Memory B cell (primary cell): Measurements from ENCODE around the gene HSPA1A.
"Not testable (repeated sequence)": the region's sequence is repeated elsewhere in the genome, so short reads cannot be mapped to it uniquely, and the experiment has no call there.

ENCODE experiments used
- ATAC-seq: fragments of 150-1000 bp; cut with Tn5 transposase; 2 replicates; pipeline ENCODE4 v1.10.0; 2021; ENCODE audit warnings: low read depth, mild to moderate bottlenecking, moderate library complexity
- DNase-seq, 2 donors: peaks; one replicate each; pipeline ENCODE4 v3.0.0; 2022; ENCODE audit warnings: low spot score in 2 of 2
- H3K27ac Mint-ChIP-seq: one replicate; pipeline ENCODE4 v1.8.0; 2022; ENCODE audit warnings: mild to moderate bottlenecking, moderate library complexity, mixed read lengths
- H3K27me3 Mint-ChIP-seq: one replicate; pipeline ENCODE4 v1.8.0; 2022; ENCODE audit warnings: mixed read lengths
- H3K36me3 Mint-ChIP-seq: one replicate; pipeline ENCODE4 v1.8.0; 2022; ENCODE audit warnings: mild to moderate bottlenecking, mixed read lengths
- H3K4me1 Mint-ChIP-seq: one replicate; pipeline ENCODE4 v1.8.0; 2022; ENCODE audit warnings: mixed read lengths
- H3K4me3 Mint-ChIP-seq: one replicate; pipeline ENCODE4 v1.8.0; 2022; ENCODE audit warnings: mild to moderate bottlenecking, moderate library complexity, mixed read lengths
- H3K9me3 Mint-ChIP-seq: one replicate; pipeline ENCODE4 v1.8.0; 2022; ENCODE audit warnings: mixed read lengths

HSPA1A gene

GRCh38 chr6:31850765-31851484, 35.6 kb downstream of the HSPA1A start:
- Mint-ChIP-seq H3K27me3 (no peaks in the 10 kb centered on the region), H3K36me3 (peaks cover 2% of the 10 kb centered on the region), H3K27ac (no peak overlapping the region), H3K4me3 (no peak overlapping the region), H3K4me1 (no peaks in the 10 kb centered on the region), H3K9me3 (no peaks in the 10 kb centered on the region)
- no peak for ATAC-seq
- no peak for DNase-seq

DNA sequence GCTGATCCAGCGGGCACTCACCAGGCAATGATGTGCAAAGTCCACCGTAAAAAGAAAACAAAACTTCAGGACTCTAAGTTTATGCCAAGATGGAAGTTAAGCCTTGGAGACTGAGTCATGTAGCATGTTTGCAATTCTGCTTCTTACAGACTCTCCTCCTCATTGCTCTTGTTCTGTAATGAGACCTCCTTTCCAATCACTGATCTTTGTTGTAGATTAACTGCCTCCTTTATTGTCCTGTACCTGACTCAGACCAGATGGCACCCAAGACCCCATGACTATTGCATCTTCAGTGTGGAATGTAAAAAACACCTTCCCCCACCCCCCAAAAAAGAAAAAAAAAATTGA, 36.1 kb downstream of the HSPA1A start:
- DNase-seq: no peak
- H3K9me3 Mint-ChIP-seq: no peaks in the 10 kb centered on the region

DNA sequence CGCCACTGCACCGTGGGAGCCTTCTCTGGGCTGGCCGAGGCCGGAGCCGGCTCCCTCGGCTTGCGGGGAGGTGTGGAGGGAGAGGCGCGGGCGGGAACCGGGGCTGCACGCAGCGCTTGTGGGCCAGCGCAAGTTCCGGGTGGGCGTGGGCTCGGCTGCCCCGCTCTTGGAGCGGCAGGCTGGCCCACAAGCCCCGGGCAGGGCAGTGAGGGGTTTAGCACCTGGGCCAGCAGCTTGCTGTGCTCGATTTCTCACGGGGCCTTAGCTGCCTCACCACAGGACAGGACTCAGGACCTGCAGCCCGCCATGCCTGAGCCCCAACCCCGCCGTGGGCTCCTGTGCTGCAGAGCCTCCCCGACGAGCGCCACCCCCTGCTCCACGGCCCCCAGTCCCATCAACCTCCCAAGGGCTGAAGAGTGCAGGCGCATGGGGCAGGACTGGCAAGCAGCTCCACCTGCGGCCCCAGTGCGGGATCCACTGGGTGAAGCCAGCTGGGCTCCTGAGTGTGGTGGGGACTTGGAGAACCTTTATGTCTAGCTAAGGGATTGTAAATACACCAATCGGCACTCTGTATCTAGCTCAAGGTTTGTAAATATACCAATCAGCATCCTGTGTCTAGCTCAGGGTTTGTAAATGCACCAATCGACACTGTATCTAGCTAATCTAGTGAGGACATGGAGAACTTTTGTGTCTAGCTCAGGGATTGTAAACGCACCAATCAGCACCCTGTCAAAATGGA, 36.8 kb downstream of the HSPA1A start:
- not testable (repeated sequence) for DNase-seq, H3K4me1 Mint-ChIP-seq, H3K4me3 Mint-ChIP-seq, H3K9me3 Mint-ChIP-seq, H3K27ac Mint-ChIP-seq, H3K27me3 Mint-ChIP-seq, ATAC-seq, H3K36me3 Mint-ChIP-seq

More for the DNA sequence above, 36.1 kb downstream of the HSPA1A start:
- Mint-ChIP-seq H3K27ac (no peak overlapping the region), H3K4me3 (no peak overlapping the region), H3K4me1 (no peaks in the 10 kb centered on the region), H3K36me3 (peaks cover 2% of the 10 kb centered on the region), H3K27me3 (no peaks in the 10 kb centered on the region)
- ATAC-seq: no peak

DNA sequence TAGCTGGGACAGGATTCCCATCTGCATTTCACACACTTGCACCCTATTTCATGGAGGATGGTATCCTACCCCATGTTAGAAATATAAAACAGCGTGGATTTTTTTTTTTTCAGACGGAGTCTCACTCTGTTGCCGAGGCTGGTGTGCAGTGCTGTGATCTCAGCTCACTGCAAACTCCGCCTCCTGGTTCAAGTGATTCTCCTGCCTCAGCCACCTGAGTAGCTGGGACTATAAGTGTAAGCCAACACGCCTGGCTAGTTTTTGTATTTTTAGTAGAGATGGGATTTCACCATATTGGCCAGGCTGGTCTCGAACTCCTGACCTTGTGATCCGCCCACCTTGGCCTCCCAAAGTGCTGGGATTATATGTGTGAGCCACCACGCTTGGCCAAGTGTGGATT, 42.4 kb downstream of the HSPA1A start:
- not testable (repeated sequence) for H3K27me3 Mint-ChIP-seq, H3K4me3 Mint-ChIP-seq

GRCh38 chr6:31858707-31859106, 43.4 kb downstream of the HSPA1A start:
- Mint-ChIP-seq H3K27ac (no peak overlapping the region), H3K36me3 (peaks cover 9% of the 10 kb centered on the region), H3K27me3 (no peaks in the 10 kb centered on the region), H3K9me3 (no peaks in the 10 kb centered on the region), H3K4me3 (no peak overlapping the region), H3K4me1 (peaks cover 11% of the 10 kb centered on the region)
- no peak for DNase-seq
- ATAC-seq: no peak

More for the DNA sequence above, 42.4 kb downstream of the HSPA1A start:
- ATAC-seq, H3K36me3 Mint-ChIP-seq, H3K27ac Mint-ChIP-seq, H3K9me3 Mint-ChIP-seq, DNase-seq, H3K4me1 Mint-ChIP-seq: not testable (repeated sequence)

DNA sequence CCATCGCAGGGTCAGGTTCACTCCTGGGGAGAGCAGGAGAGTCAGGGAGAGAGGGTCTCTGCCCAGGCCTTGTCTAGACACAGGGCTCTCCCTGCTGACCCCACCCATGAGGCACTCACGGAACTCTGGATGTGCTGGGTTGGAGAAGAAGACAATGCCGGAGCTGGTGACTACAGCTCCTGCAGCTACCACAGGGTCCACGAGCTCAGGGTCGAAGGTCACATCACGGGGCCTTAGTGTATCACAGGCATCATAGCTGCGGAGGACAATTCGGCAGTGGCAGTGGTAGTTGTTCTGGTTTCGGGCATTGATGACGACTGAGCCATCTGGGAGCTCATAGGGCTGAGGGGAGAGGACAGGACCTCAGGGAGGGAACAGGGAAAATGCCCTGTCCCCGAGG, 44.6 kb downstream of the HSPA1A start:
- no peaks in the 10 kb centered on the region for H3K9me3 Mint-ChIP-seq
- H3K36me3 Mint-ChIP-seq: peaks cover 9% of the 10 kb centered on the region
- no peaks in the 10 kb centered on the region for H3K27me3 Mint-ChIP-seq
- H3K27ac Mint-ChIP-seq: no peak overlapping the region
- peaks cover 12% of the 10 kb centered on the region for H3K4me1 Mint-ChIP-seq
- ATAC-seq (no peak), DNase-seq (no peak)
- H3K4me3 Mint-ChIP-seq: peak overlapping the region; percentile 18

DNA sequence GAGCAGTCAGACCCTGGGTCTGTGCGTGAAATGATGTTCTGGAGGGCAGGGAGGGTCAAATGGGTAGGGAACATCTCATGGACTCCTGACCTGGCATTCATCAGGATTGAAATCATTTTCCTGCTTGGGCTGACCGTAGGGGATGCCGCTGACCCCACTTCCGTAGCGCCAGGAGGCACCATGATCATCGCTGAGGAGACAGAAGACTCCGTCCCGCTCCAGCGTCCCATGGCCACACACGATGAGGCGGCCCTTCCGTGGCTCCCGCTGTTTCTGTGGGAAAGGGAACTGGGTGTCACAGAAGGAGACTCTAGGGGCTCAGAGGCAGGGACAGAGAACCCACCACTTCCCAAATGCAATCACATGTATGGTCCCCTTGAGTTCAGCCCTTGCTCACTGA, 45.0 kb downstream of the HSPA1A start:
- no peaks in the 10 kb centered on the region for H3K9me3 Mint-ChIP-seq
- peaks cover 9% of the 10 kb centered on the region for H3K36me3 Mint-ChIP-seq
- ATAC-seq: no peak
- no peak for DNase-seq
- no peaks in the 10 kb centered on the region for H3K27me3 Mint-ChIP-seq
- H3K4me3 Mint-ChIP-seq: no peak overlapping the region
- peaks cover 12% of the 10 kb centered on the region for H3K4me1 Mint-ChIP-seq
- H3K27ac Mint-ChIP-seq: no peak overlapping the region

DNA sequence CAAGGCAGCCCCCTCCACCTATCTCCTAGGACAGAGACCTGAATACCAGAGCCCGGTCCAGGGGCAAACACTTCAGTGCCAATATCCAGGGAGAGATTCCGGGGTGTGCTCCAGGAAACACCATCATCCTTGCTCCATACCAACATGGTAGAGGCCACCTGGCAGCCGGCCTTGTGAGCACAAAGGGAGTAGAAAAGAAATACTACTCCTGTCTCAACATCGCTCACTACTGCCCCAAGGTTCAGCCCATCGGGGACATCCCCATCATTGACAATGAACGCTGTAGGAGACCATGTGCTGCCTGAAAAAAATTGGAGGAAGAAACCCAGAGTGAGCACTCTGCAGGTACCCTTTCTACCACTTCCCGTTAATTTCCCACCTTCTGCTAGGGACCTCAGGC, 45.8 kb downstream of the HSPA1A start:
- H3K27ac Mint-ChIP-seq: no peak overlapping the region

GRCh38 chr6:31861919-31862343, 46.6 kb downstream of the HSPA1A start:
- DNase-seq: peak in 1 of 2 donors; percentile 18
- Mint-ChIP-seq H3K4me1 (peaks cover 12% of the 10 kb centered on the region), H3K36me3 (peaks cover 9% of the 10 kb centered on the region), H3K4me3 (peak overlapping the region; percentile 97), H3K9me3 (no peaks in the 10 kb centered on the region), H3K27ac (peak overlapping the region; percentile 96), H3K27me3 (no peaks in the 10 kb centered on the region)
- no peak for ATAC-seq

More for the DNA sequence above, 45.8 kb downstream of the HSPA1A start:
- Mint-ChIP-seq H3K9me3 (no peaks in the 10 kb centered on the region), H3K27me3 (no peaks in the 10 kb centered on the region), H3K4me1 (peaks cover 12% of the 10 kb centered on the region), H3K4me3 (no peak overlapping the region), H3K36me3 (peaks cover 9% of the 10 kb centered on the region)
- ATAC-seq (no peak), DNase-seq (no peak)

DNA sequence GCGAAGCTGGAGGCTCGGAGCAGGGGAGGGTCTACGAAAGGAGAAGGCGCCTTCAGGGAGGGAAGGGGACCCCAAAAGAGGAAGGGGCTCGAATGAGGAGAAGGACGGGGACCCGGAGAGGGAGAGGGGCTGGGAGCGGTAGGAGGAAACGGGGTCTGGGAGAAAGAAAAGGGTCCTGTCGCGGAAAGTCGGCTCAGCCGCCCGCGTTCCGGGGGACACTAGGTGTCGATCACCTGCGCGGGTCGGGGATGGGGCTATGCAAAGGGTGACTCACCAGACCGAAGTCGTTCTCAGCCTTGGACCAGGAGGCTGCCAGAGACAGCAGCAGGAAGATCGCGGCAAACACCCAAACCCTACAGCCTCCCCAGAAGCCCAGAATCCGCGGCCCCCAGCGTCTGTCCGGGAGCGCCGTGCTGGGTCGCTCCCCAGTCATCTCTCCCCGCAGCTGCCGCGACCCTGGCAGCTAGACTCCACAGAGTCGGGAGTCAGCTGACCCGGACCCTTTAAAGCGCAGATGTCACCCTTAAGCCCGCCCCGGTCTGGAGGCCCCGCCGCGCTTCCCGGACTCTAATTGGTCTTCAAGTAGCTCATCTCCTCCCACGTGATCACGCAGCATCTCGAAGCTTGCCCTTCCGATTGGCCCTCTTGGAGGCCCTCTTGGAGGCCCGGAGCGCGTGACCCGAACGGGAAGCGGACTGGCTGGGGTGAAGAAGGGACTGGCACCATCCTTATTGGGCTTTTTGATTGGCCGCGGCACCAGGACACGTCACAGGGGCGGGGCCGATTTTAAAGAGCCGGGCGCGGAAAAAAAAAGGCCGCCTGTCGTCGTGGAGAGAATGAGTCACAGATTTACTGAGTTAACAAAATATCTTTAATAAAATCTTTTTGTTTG, 47.2 kb downstream of the HSPA1A start, which contains the start of gene NEU1:
Gene NEU1 (minus strand): TSS at position 478 of the 892 bp plus-strand sequence. CDS start 45 bp downstream, at position 433.
- DNase-seq (peak; percentile 87 to 97), ATAC-seq (peak; percentile 93)
- Mint-ChIP-seq H3K4me1 (peaks cover 12% of the 10 kb centered on the region), H3K9me3 (no peaks in the 10 kb centered on the region), H3K36me3 (peaks cover 7% of the 10 kb centered on the region), H3K27me3 (no peaks in the 10 kb centered on the region), H3K4me3 (peak within 1 kb of the TSS; percentile 97), H3K27ac (peak within 1 kb of the TSS; percentile 96)

- not testable (repeated sequence) for DNase-seq, H3K36me3 Mint-ChIP-seq, H3K27me3 Mint-ChIP-seq, ATAC-seq, H3K9me3 Mint-ChIP-seq
- peak overlapping the region; percentile 90 for H3K4me3 Mint-ChIP-seq
- H3K4me1 Mint-ChIP-seq: peaks cover 12% of the 10 kb centered on the region
- H3K27ac Mint-ChIP-seq: peak overlapping the region; percentile 62
Measured at GRCh38 chr6:31864123-31864562, 48.8 kb downstream of the HSPA1A start.

DNA sequence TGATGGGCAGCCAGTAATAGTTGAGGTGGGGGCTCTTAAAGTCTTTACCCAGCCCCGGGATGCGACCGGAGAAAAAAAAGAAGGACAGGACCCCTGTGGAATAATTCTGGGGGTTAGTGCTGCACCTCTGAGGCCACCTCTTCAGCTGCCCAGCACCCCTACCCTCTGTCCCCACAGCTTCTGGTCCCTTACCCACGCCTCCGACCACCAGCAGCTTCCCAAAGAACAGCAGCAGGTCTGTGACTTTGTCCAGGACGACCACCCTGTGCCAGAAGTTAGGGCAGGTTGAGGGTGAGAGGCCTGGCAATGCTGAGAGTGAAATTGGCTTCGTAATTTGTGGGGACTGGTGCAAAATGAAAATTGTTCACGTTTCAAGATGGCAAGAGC, 49.5 kb downstream of the HSPA1A start:
- DNase-seq (no peak), ATAC-seq (no peak)
- no peak overlapping the region for H3K27ac Mint-ChIP-seq
- no peaks in the 10 kb centered on the region for H3K9me3 Mint-ChIP-seq
- H3K4me3 Mint-ChIP-seq: no peak overlapping the region
- H3K36me3 Mint-ChIP-seq: peaks cover 4% of the 10 kb centered on the region
- H3K27me3 Mint-ChIP-seq: peaks cover 2% of the 10 kb centered on the region
- H3K4me1 Mint-ChIP-seq: peaks cover 12% of the 10 kb centered on the region

DNA sequence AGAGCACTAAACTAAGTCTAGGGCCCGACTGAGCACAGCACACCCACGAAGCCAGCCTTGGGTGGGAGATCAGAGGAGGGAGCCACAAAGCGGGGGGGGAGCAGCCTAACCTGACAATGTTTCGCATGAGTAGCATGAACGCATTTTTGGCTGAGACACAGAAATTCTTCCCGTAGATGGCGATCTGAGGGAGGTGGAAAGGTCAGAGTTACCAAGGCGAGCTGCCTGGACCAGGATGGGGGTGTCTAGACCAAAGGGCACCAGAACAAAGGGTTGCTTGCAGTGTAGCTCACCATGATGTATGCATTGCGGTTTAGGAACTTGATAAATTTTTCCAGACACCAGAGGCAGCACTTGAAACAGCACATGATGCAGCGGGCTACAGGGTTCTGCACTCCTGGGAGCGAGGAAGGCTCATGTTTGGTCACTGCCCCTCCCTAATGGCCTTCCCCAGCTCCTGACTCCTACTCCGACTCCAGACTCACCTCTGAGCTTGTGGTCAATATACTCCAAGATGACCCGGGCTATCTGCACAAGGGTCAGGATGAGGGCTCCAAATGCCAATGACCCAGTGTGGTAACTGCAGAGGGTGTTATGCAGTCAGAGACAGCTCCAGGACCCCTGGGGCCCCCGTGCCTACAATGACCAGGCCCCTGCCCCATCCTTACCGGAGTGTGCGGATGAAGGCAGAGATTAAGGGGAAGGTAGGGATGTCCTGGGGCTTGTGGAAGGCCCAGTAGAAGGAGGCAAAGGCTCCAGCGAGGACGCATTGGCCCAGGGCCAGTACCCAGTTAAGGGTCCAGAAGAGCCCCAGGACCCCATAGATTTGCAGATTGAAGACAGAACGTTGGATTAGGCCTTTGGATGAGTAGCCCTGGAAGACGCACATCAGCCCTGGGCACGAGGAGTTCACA, 50.1 kb downstream of the HSPA1A start:
- Mint-ChIP-seq H3K27ac (no peak overlapping the region), H3K4me3 (no peak overlapping the region), H3K9me3 (no peaks in the 10 kb centered on the region), H3K27me3 (peaks cover 3% of the 10 kb centered on the region), H3K36me3 (no peaks in the 10 kb centered on the region), H3K4me1 (peaks cover 14% of the 10 kb centered on the region)
- DNase-seq (no peak), ATAC-seq (no peak)
